Psoas muscle (tissue), 8 donors: ENCODE measurements around the gene APBB2. TPM values are rescaled to one million over a fixed set of nuclear protein-coding genes. Genes with fewer than 3 reads are reported as not detected.

Source experiments
- ATAC-seq, 4 donors: fragments of 200-7000 bp; cut with Tn5 transposase; one replicate each; pipeline ENCODE4 v1.9.1; 2020; ENCODE audit warnings: moderate library complexity in 3 of 4, mild to moderate bottlenecking in 2 of 4
- DNase-seq, 2 donors: peaks; one replicate each; pipeline ENCODE4 v3.0.0-alpha.2; 2020
- H3K27ac ChIP-seq: fragments of 200-600 bp; one replicate; pipeline ENCODE4 v1.8.0; 2022
- H3K27me3 ChIP-seq, 3 donors: fragments of 200-600 bp in 1 of 3; one replicate each; pipeline versions ENCODE4 v1.6.1 to v1.8.0; 2013 to 2022; ENCODE audit warnings: low read length in 2 of 3, mild to moderate bottlenecking in 2 of 3, moderate library complexity in 1 of 3; ENCODE audit not compliant: insufficient read depth in 3 of 3
- H3K36me3 ChIP-seq, 2 donors: fragments of 200-600 bp in 1 of 2; one replicate each; pipeline versions ENCODE4 v1.6.1 to v1.8.0; 2013 to 2022; ENCODE audit warnings: low read depth in 1 of 2, mild to moderate bottlenecking in 1 of 2, moderate library complexity in 1 of 2; ENCODE audit not compliant: insufficient read depth in 1 of 2
- H3K4me1 ChIP-seq: fragments of 200-600 bp; one replicate; pipeline ENCODE4 v1.8.0; 2022
- H3K4me3 ChIP-seq: fragments of 200-600 bp; one replicate; pipeline ENCODE4 v1.8.0; 2022; ENCODE audit warnings: mild to moderate bottlenecking
- H3K9me3 ChIP-seq: fragments of 200-600 bp; one replicate; pipeline ENCODE4 v1.8.0; 2022
- CTCF ChIP-seq: fragments of 200-600 bp; IDR thresholded peaks from one replicate; pipeline ENCODE4 v1.8.0; 2022; ENCODE audit warnings: antibody characterized with exemption
- WGBS, 3 donors: extraction: QIAGEN DNeasy Blood & Tissue Kit; methylation state at CpG; one replicate each; pipeline versions ENCODE4 v1.1.6 to v1.1.7; 2013; 5-methylcytosine and 5-hydroxymethylcytosine counted together
- intact Hi-C, 2 donors: fragments of 100-400 bp; cut with DNase I; formaldehyde crosslinking; loops; one replicate each; pipeline versions ENCODE4 v1.11.0 to v1.14.2; 2022
- polyA plus RNA-seq, 3 donors: library from polyadenylated mRNA; stranded (reverse); fragments of 200-250 nt; gene quantifications; one replicate each; pipeline ENCODE4 v1.2.3, GENCODE V29; 2013
- total RNA-seq, 4 donors: library from RNA; stranded (reverse); fragmentation: NEBNext Ultra II Directional in 2 of 4; extraction: Animal tissue kit (Norgen Biotek cat#: 25700) in 2 of 4; gene quantifications; one replicate each; pipeline versions ENCODE4 v1.2.1 to v1.2.4, GENCODE V29; 2021 to 2023
- donor health status: healthy with polysubstance abuse.
- donor health status: DM: no; HTN: no; CAD: no; lungs with moderate emphysema.
- donor health status: Bipolar disorder and iron deficiency.
- donor health status: healthy.
- donor health status: DM: yes; HTN: yes; CAD: no.
- donor health status: DM: no; HTN: no; CAD: no.
- donor health status: DM: no; HTN: no; CAD: no.
- donor health status: DM: yes; HTN: yes; CAD: no.

Gene APBB2
- total and polyA plus RNA-seq, 7 donors = 3.1 to 37.4 (median 11.3) TPM

GRCh38 chr4:40858962-40859361 lies 355.4 kb downstream of the APBB2 start:
- TF ChIP-seq CTCF = no peak
- Histone ChIP-seq H3K4me3 (no peak overlapping the region), H3K36me3 (no peaks in the 10 kb centered on the region), H3K9me3 (no peaks in the 10 kb centered on the region), H3K27ac (no peak overlapping the region), H3K27me3 (no peaks in the 10 kb centered on the region), H3K4me1 (no peaks in the 10 kb centered on the region)
- ATAC-seq = no peak
- no peak for DNase-seq
- intact Hi-C loops = no loop called here
- WGBS, 3 donors = 68 to 83% (median 70%) methylated on average over 2 of the region's 2 CpGs

- Histone ChIP-seq H3K36me3 (no peaks in the 10 kb centered on the region), H3K27me3 (no peaks in the 10 kb centered on the region), H3K9me3 (no peaks in the 10 kb centered on the region), H3K4me3 (no peak overlapping the region), H3K27ac (no peak overlapping the region), H3K4me1 (no peaks in the 10 kb centered on the region)
- ATAC-seq = no peak
- intact Hi-C loops = no loop called here
- TF ChIP-seq CTCF = no peak
- DNase-seq = no peak
- WGBS, 3 donors = 87 to 93% (median 90%) methylated on average over 2 of the region's 2 CpGs
Observed at GRCh38 chr4:40857956-40858355, 356.4 kb downstream of the APBB2 start.

- H3K4me1 ChIP-seq = no peaks in the 10 kb centered on the region
- peak; percentile 96 to 99 (median 98) for ATAC-seq
- H3K36me3 ChIP-seq = no peaks in the 10 kb centered on the region
- intact Hi-C loops = no loop called here
- H3K27ac ChIP-seq = no peak overlapping the region
- H3K4me3 ChIP-seq = peak overlapping the region; percentile 65
- no peaks in the 10 kb centered on the region for H3K27me3 ChIP-seq
- no peaks in the 10 kb centered on the region for H3K9me3 ChIP-seq
- DNase-seq = peak; percentile 66 to 82
- TF ChIP-seq CTCF = no peak
- 13 to 20% (median 17%) methylated on average over 42 to 51 of the region's 51 CpGs for WGBS, 3 donors
Observed at GRCh38 chr4:40856840-40857362, 357.4 kb downstream of the APBB2 start.

GRCh38 chr4:40856277-40856839 lies 358.0 kb downstream of the APBB2 start:
- Histone ChIP-seq H3K4me1 (no peaks in the 10 kb centered on the region), H3K36me3 (no peaks in the 10 kb centered on the region), H3K27me3 (no peaks in the 10 kb centered on the region), H3K27ac (no peak overlapping the region), H3K4me3 (peak overlapping the region; percentile 65), H3K9me3 (no peaks in the 10 kb centered on the region)
- intact Hi-C loops = no loop called here
- ATAC-seq = peak in 2 of 4 donors; percentile 13 to 27
- DNase-seq = no peak
- no peak for TF ChIP-seq CTCF
- 58 to 64% (median 61%) methylated on average over 15 to 16 of the region's 16 CpGs for WGBS, 3 donors

- TF ChIP-seq CTCF = no peak
- no peaks in the 10 kb centered on the region for H3K36me3 ChIP-seq
- H3K27me3 ChIP-seq = no peaks in the 10 kb centered on the region
- WGBS, 3 donors = 70 to 81% (median 71%) methylated on average over 4 of the region's 4 CpGs
- intact Hi-C loops = no loop called here
- H3K4me3 ChIP-seq = no peak overlapping the region
- no peak overlapping the region for H3K27ac ChIP-seq
- ATAC-seq (no peak), DNase-seq (no peak)
- H3K9me3 ChIP-seq = no peaks in the 10 kb centered on the region
- H3K4me1 ChIP-seq = peaks cover 1% of the 10 kb centered on the region
Observed at GRCh38 chr4:40850496-40850895, 363.8 kb downstream of the APBB2 start.
